GM23338 (cell line): Measurements from ENCODE around the gene PGLYRP1. TPM values are rescaled to one million over a fixed set of nuclear protein-coding genes. Genes with fewer than 3 reads are reported as not detected.

Experiments
- ATAC-seq: fragments of 200-7000 bp; cut with Tn5 transposase; 3 replicates; pipeline ENCODE4 v1.9.1; 2020
- DNase-seq: peaks from one replicate; pipeline ENCODE4 v3.0.0-alpha.2; 2015; ENCODE audit warnings: low spot score
- H2AFZ ChIP-seq: fragments of 200-600 bp; sonication (generic); 2 replicates; pipeline ENCODE4 v1.8.0; 2016; ENCODE audit warnings: antibody characterized with exemption, mild to moderate bottlenecking, moderate library complexity
- H3F3A ChIP-seq: fragments of 200-600 bp; sonication (generic); replicated peaks from 2 replicates; pipeline ENCODE4 v1.8.0; 2017; ENCODE audit warnings: antibody characterized with exemption, mixed run types, low read depth
- H3K27ac ChIP-seq: fragments of 200-600 bp; sonication (generic); 2 replicates; pipeline ENCODE4 v1.6.1; 2016; ENCODE audit warnings: low read depth
- H3K27me3 ChIP-seq: fragments of 200-600 bp; sonication (generic); 2 replicates; pipeline ENCODE4 v1.8.0; 2016; ENCODE audit warnings: mild to moderate bottlenecking, mixed run types, moderate library complexity; ENCODE audit not compliant: insufficient read depth
- H3K36me3 ChIP-seq: fragments of 200-600 bp; sonication (generic); 2 replicates; pipeline ENCODE4 v1.8.0; 2016; ENCODE audit warnings: mild to moderate bottlenecking; ENCODE audit not compliant: insufficient read depth
- H3K4me1 ChIP-seq: fragments of 200-600 bp; sonication (generic); 2 replicates; pipeline ENCODE4 v1.8.0; 2016; ENCODE audit warnings: mild to moderate bottlenecking, moderate library complexity; ENCODE audit not compliant: insufficient read depth
- H3K4me2 ChIP-seq: fragments of 200-600 bp; sonication (generic); 2 replicates; pipeline ENCODE4 v1.7.1; 2017; ENCODE audit warnings: mixed run types
- H3K4me3 ChIP-seq: fragments of 200-600 bp; sonication (generic); 2 replicates; pipeline ENCODE4 v1.6.1; 2016; ENCODE audit warnings: mixed run types
- H3K79me2 ChIP-seq: fragments of 200-600 bp; sonication (generic); replicated peaks from 2 replicates; pipeline ENCODE4 v1.8.0; 2017; ENCODE audit warnings: mild to moderate bottlenecking; ENCODE audit not compliant: insufficient read depth
- H3K9me2 ChIP-seq: fragments of 200-600 bp; sonication (generic); 2 replicates; pipeline ENCODE4 v1.8.0; 2017; ENCODE audit not compliant: insufficient read depth
- H4K20me1 ChIP-seq: fragments of 200-600 bp; sonication (generic); replicated peaks from 2 replicates; pipeline ENCODE4 v1.8.0; 2017; ENCODE audit warnings: mild to moderate bottlenecking; ENCODE audit not compliant: insufficient read depth
- H3K27ac Mint-ChIP-seq: 2 replicates; pipeline ENCODE4 v1.8.0; 2020; ENCODE audit warnings: inconsistent platforms, mild to moderate bottlenecking, moderate library complexity, mixed read lengths
- H3K27me3 Mint-ChIP-seq: 3 replicates; pipeline ENCODE4 v1.8.0; 2022; ENCODE audit warnings: low read depth, mild to moderate bottlenecking, moderate library complexity, mixed read lengths, inconsistent platforms; ENCODE audit not compliant: insufficient read depth, poor library complexity
- H3K36me3 Mint-ChIP-seq: 3 replicates; pipeline ENCODE4 v1.8.0; 2021; ENCODE audit warnings: low read depth, mild to moderate bottlenecking, inconsistent platforms, moderate library complexity, mixed read lengths
- H3K4me1 Mint-ChIP-seq: 3 replicates; pipeline ENCODE4 v1.8.0; 2020; ENCODE audit warnings: mild to moderate bottlenecking, inconsistent platforms, mixed read lengths
- H3K4me3 Mint-ChIP-seq: 3 replicates; pipeline ENCODE4 v1.8.0; 2021; ENCODE audit warnings: moderate library complexity, mild to moderate bottlenecking, inconsistent platforms, mixed read lengths
- H3K9me3 Mint-ChIP-seq: 3 replicates; pipeline ENCODE4 v1.8.0; 2020; ENCODE audit warnings: moderate library complexity, mild to moderate bottlenecking, inconsistent platforms, mixed read lengths
- CREB1 ChIP-seq: fragments of 250-450 bp; sonication (Bioruptor Pico); IDR thresholded peaks from 2 replicates; pipeline ENCODE4 v1.5.0; 2020; ENCODE audit warnings: low read depth, mild to moderate bottlenecking, moderate library complexity
- EZH2 ChIP-seq: fragments of 200-600 bp; sonication (generic); IDR thresholded peaks from one replicate; pipeline ENCODE4 v1.8.0; 2017; ENCODE audit warnings: antibody characterized with exemption, mild to moderate bottlenecking, low read depth; ENCODE audit not compliant: unreplicated experiment
- EZH2phosphoT487 ChIP-seq: fragments of 200-600 bp; sonication (generic); IDR thresholded peaks from one replicate; pipeline ENCODE4 v1.8.1; 2018; ENCODE audit warnings: antibody characterized with exemption; ENCODE audit not compliant: unreplicated experiment
- JUNB ChIP-seq: IDR thresholded peaks from one replicate; pipeline ENCODE4 v1.6.1; 2016; ENCODE audit warnings: antibody characterized with exemption; ENCODE audit not compliant: unreplicated experiment
- NANOG ChIP-seq: IDR thresholded peaks from 2 replicates; pipeline ENCODE4 v1.6.1; 2016; ENCODE audit warnings: antibody characterized with exemption, borderline replicate concordance
- POLR2AphosphoS5 ChIP-seq: IDR thresholded peaks from 2 replicates; pipeline ENCODE4 v1.6.1; 2016; ENCODE audit warnings: antibody characterized with exemption, low read depth
- STAT1 ChIP-seq: IDR thresholded peaks from one replicate; pipeline ENCODE4 v1.6.1; 2016; ENCODE audit warnings: antibody characterized with exemption; ENCODE audit not compliant: unreplicated experiment
- ZNF114 ChIP-seq: fragments of 250-450 bp; sonication (Bioruptor Pico); IDR thresholded peaks from 2 replicates; pipeline ENCODE4 v1.5.0; 2020; ENCODE audit warnings: mild to moderate bottlenecking, moderate library complexity
- ZNF331 ChIP-seq: fragments of 250-450 bp; sonication (Bioruptor Pico); IDR thresholded peaks from 2 replicates; pipeline ENCODE4 v1.5.0; 2020; ENCODE audit warnings: low read depth, mild to moderate bottlenecking, moderate library complexity
- polyA plus RNA-seq: library from polyadenylated mRNA; unstranded; fragments of >200 nt; fragmentation: Nextera tagmentation; extraction: Ambion mirVana; gene quantifications from 2 replicates; pipeline ENCODE4 v1.2.1, GENCODE V29; 2016
- total RNA-seq: library from RNA; depleted of rRNA; stranded (reverse); fragments of >200 nt; shearing (Covaris generic); gene quantifications from 2 replicates; pipeline ENCODE4 v1.2.3, GENCODE V29; 2014
- TF ChIP-seq, protein P1 (sequence below): IDR thresholded peaks from one replicate; pipeline ENCODE4 v1.6.1; 2018; ENCODE audit warnings: antibody characterized with exemption; ENCODE audit not compliant: unreplicated experiment
- TF ChIP-seq, protein P2 (sequence below), 2 experiments: fragments of 200-600 bp in 1 of 2; sonication (generic) in 1 of 2; conservative IDR thresholded peaks; 2 replicates each; pipeline versions ENCODE4 v1.5.1 to v1.6.1; 2016 to 2017; ENCODE audit warnings: antibody characterized with exemption in 2 of 2, low read depth in 2 of 2, mild to moderate bottlenecking in 2 of 2, moderate library complexity in 1 of 2
- TF ChIP-seq, protein P3 (sequence below): fragments of 250-450 bp; sonication (Bioruptor Pico); IDR thresholded peaks from 2 replicates; pipeline ENCODE4 v1.5.0; 2020; ENCODE audit warnings: mild to moderate bottlenecking, moderate library complexity
- TF ChIP-seq, protein P4 (sequence below): IDR thresholded peaks from 2 replicates; pipeline ENCODE4 v1.6.1; 2016; ENCODE audit warnings: antibody characterized with exemption

Gene PGLYRP1
- total and polyA plus RNA-seq, 2 experiments from 2014 or later, result not detected

DNA sequence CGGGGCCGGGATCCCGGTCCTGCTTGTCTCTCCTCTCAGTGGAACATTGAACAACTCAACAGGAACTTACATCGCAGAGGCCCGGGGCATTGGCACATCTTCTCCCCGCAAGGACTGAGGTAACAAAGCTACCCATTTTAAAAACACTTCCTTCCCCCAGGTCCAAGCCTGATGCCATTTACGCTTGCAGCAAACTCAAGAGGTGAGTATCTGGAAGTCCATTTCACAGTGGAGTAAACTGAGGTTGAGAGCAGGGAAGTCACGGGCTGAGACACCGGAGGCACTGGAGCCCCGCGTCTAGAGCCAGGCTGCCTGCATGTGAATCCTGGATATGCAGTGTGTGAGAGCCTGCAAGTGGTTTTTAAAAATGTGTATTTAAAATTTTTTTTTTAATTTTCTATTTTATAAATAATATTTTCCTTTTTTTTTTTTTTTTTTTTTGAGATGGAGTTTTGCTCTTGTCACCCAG, 492 bp upstream of the PGLYRP1 start:
- no peaks in the 10 kb centered on the region for H3K79me2 ChIP-seq
- peaks cover 10% of the 10 kb centered on the region for H3K4me1 ChIP-seq
- H3K27me3 ChIP-seq, result no peaks in the 10 kb centered on the region
- H3F3A ChIP-seq, result no peaks in the 10 kb centered on the region
- no peak overlapping the region for H2AFZ ChIP-seq
- peaks cover 8% of the 10 kb centered on the region for H3K27me3 Mint-ChIP-seq
- no peak overlapping the region for H3K4me3 ChIP-seq
- no peaks in the 10 kb centered on the region for H3K36me3 ChIP-seq
- H4K20me1 ChIP-seq, result no peaks in the 10 kb centered on the region; the same call in 1 of the 2 replicates
- no peak overlapping the region for H3K27ac Mint-ChIP-seq
- H3K4me3 Mint-ChIP-seq, result no peak overlapping the region
- ATAC-seq, result no peak
- peaks cover 12% of the 10 kb centered on the region; the same call in 2 of the 3 replicates for H3K36me3 Mint-ChIP-seq
- H3K27ac ChIP-seq, result no peak overlapping the region
- no peak overlapping the region for H3K4me2 ChIP-seq
- H3K9me3 Mint-ChIP-seq, result peaks cover 6% of the 10 kb centered on the region; the same call in 2 of the 3 replicates
- DNase-seq, result peak; percentile 16
- peaks cover 21% of the 10 kb centered on the region for H3K4me1 Mint-ChIP-seq
- TF ChIP-seq, protein P1, sequence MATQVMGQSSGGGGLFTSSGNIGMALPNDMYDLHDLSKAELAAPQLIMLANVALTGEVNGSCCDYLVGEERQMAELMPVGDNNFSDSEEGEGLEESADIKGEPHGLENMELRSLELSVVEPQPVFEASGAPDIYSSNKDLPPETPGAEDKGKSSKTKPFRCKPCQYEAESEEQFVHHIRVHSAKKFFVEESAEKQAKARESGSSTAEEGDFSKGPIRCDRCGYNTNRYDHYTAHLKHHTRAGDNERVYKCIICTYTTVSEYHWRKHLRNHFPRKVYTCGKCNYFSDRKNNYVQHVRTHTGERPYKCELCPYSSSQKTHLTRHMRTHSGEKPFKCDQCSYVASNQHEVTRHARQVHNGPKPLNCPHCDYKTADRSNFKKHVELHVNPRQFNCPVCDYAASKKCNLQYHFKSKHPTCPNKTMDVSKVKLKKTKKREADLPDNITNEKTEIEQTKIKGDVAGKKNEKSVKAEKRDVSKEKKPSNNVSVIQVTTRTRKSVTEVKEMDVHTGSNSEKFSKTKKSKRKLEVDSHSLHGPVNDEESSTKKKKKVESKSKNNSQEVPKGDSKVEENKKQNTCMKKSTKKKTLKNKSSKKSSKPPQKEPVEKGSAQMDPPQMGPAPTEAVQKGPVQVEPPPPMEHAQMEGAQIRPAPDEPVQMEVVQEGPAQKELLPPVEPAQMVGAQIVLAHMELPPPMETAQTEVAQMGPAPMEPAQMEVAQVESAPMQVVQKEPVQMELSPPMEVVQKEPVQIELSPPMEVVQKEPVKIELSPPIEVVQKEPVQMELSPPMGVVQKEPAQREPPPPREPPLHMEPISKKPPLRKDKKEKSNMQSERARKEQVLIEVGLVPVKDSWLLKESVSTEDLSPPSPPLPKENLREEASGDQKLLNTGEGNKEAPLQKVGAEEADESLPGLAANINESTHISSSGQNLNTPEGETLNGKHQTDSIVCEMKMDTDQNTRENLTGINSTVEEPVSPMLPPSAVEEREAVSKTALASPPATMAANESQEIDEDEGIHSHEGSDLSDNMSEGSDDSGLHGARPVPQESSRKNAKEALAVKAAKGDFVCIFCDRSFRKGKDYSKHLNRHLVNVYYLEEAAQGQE, result no peak
- no peak for TF ChIP-seq ZNF114
- TF ChIP-seq STAT1, result no peak
- TF ChIP-seq, protein P2, sequence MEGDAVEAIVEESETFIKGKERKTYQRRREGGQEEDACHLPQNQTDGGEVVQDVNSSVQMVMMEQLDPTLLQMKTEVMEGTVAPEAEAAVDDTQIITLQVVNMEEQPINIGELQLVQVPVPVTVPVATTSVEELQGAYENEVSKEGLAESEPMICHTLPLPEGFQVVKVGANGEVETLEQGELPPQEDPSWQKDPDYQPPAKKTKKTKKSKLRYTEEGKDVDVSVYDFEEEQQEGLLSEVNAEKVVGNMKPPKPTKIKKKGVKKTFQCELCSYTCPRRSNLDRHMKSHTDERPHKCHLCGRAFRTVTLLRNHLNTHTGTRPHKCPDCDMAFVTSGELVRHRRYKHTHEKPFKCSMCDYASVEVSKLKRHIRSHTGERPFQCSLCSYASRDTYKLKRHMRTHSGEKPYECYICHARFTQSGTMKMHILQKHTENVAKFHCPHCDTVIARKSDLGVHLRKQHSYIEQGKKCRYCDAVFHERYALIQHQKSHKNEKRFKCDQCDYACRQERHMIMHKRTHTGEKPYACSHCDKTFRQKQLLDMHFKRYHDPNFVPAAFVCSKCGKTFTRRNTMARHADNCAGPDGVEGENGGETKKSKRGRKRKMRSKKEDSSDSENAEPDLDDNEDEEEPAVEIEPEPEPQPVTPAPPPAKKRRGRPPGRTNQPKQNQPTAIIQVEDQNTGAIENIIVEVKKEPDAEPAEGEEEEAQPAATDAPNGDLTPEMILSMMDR (conservative IDR thresholded peaks at IDR 0.05; ENCODE audit: low read depth in 2 of 2), result no peak
- TF ChIP-seq EZH2, result no peak
- no peak for TF ChIP-seq NANOG
- TF ChIP-seq CREB1 (CRISPR knock-in tag), result no peak
- TF ChIP-seq, protein P3, sequence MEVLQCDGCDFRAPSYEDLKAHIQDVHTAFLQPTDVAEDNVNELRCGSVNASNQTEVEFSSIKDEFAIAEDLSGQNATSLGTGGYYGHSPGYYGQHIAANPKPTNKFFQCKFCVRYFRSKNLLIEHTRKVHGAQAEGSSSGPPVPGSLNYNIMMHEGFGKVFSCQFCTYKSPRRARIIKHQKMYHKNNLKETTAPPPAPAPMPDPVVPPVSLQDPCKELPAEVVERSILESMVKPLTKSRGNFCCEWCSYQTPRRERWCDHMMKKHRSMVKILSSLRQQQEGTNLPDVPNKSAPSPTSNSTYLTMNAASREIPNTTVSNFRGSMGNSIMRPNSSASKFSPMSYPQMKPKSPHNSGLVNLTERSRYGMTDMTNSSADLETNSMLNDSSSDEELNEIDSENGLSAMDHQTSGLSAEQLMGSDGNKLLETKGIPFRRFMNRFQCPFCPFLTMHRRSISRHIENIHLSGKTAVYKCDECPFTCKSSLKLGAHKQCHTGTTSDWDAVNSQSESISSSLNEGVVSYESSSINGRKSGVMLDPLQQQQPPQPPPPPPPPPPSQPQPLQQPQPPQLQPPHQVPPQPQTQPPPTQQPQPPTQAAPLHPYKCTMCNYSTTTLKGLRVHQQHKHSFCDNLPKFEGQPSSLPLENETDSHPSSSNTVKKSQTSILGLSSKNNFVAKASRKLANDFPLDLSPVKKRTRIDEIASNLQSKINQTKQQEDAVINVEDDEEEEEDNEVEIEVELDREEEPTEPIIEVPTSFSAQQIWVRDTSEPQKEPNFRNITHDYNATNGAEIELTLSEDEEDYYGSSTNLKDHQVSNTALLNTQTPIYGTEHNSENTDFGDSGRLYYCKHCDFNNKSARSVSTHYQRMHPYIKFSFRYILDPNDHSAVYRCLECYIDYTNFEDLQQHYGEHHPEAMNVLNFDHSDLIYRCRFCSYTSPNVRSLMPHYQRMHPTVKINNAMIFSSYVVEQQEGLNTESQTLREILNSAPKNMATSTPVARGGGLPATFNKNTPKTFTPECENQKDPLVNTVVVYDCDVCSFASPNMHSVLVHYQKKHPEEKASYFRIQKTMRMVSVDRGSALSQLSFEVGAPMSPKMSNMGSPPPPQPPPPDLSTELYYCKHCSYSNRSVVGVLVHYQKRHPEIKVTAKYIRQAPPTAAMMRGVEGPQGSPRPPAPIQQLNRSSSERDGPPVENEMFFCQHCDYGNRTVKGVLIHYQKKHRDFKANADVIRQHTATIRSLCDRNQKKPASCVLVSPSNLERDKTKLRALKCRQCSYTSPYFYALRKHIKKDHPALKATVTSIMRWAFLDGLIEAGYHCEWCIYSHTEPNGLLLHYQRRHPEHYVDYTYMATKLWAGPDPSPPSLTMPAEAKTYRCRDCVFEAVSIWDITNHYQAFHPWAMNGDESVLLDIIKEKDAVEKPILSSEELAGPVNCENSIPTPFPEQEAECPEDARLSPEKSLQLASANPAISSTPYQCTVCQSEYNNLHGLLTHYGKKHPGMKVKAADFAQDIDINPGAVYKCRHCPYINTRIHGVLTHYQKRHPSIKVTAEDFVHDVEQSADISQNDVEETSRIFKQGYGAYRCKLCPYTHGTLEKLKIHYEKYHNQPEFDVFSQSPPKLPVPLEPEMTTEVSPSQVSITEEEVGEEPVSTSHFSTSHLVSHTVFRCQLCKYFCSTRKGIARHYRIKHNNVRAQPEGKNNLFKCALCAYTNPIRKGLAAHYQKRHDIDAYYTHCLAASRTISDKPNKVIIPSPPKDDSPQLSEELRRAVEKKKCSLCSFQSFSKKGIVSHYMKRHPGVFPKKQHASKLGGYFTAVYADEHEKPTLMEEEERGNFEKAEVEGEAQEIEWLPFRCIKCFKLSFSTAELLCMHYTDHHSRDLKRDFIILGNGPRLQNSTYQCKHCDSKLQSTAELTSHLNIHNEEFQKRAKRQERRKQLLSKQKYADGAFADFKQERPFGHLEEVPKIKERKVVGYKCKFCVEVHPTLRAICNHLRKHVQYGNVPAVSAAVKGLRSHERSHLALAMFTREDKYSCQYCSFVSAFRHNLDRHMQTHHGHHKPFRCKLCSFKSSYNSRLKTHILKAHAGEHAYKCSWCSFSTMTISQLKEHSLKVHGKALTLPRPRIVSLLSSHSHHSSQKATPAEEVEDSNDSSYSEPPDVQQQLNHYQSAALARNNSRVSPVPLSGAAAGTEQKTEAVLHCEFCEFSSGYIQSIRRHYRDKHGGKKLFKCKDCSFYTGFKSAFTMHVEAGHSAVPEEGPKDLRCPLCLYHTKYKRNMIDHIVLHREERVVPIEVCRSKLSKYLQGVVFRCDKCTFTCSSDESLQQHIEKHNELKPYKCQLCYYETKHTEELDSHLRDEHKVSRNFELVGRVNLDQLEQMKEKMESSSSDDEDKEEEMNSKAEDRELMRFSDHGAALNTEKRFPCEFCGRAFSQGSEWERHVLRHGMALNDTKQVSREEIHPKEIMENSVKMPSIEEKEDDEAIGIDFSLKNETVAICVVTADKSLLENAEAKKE (CRISPR knock-in tag), result no peak
- TF ChIP-seq, protein P4, sequence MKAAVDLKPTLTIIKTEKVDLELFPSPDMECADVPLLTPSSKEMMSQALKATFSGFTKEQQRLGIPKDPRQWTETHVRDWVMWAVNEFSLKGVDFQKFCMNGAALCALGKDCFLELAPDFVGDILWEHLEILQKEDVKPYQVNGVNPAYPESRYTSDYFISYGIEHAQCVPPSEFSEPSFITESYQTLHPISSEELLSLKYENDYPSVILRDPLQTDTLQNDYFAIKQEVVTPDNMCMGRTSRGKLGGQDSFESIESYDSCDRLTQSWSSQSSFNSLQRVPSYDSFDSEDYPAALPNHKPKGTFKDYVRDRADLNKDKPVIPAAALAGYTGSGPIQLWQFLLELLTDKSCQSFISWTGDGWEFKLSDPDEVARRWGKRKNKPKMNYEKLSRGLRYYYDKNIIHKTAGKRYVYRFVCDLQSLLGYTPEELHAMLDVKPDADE, result no peak
- no peak for TF ChIP-seq EZH2phosphoT487
- TF ChIP-seq ZNF331 (CRISPR knock-in tag), result no peak
- no peak for TF ChIP-seq POLR2AphosphoS5
- TF ChIP-seq JUNB, result no peak
- no peaks in the 10 kb centered on the region for H3K9me2 ChIP-seq
